GM18858 (cell line): Measurements from ENCODE around the gene TAAR6.
"Not testable (repeated sequence)": the region's sequence is repeated elsewhere in the genome, so short reads cannot be mapped to it uniquely, and the experiment has no call there.

Source experiments
- ATAC-seq: cut with Tn5 transposase; IDR thresholded peaks from one replicate; pipeline ENCODE4 v1.9.1; 2021; ENCODE audit not compliant: unreplicated experiment

Gene TAAR6

GRCh38 chr6:132570221-132570777, at the start of gene TAAR6:
Gene TAAR6 (plus strand): TSS chr6:132570322. CDS start chr6:132570322, 0 bp downstream.
- ATAC-seq: no peak

DNA sequence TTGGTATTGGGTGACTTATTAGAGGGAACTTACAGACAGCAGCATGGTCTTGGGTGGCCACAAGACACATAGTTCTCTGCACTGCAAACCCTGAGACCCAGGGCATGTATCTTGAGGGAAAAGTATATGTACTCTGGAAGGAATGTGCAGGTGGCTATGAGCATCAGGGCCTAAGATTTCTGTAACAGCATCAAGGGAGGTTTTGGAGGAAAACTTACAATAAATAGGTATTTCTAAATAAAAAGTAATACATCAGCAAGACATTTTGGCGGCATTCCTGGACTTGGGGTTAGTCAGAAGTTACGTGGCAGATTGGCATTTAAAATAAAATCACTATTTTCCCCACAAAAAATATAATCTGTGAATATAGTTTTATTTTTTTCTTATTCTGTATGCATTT, 49.2 kb upstream of the TAAR6 start:
- ATAC-seq: no peak

DNA sequence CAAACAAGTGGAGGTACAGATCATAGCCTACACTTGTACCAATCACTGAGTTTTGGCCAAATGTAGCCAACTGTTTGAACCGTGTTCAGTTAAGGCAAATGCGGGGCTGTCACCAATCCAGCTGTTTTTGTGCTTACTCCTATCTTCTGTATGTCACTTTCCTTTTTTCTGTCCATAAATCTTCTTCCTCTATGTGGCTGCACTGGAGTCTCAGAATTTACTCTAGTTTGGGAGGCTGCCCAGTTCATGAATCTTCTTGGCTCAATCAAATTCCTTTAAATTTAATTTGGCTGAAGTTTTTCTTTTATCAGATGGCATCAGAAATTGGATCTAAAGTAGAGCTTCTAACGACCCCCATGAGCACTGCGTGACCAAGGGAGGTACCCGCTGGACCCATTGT, 45.5 kb upstream of the TAAR6 start:
- no peak for ATAC-seq

GRCh38 chr6:132525866-132526265, 44.3 kb upstream of the TAAR6 start:
- no peak for ATAC-seq

GRCh38 chr6:132526461-132526860, 43.7 kb upstream of the TAAR6 start:
- ATAC-seq: no peak

DNA sequence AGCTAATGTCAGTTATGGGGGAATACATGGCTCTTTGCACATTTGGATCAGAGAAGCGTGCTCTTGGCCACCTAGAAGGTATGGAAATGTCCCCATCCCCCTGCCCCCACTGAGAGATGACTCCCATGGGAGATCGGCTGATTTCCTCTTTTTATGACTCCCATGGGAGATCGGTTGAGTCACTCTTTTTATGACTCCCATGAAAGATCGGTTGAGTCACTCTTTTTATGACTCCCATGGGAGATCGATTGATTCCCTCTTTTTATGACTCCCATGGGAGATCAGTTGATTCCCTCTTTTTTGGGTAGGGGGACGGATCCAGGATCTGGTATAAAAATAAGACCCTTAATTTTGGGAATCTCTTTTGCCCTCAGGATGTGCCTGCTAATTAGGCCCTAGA, 42.3 kb upstream of the TAAR6 start:
- ATAC-seq: no peak

DNA sequence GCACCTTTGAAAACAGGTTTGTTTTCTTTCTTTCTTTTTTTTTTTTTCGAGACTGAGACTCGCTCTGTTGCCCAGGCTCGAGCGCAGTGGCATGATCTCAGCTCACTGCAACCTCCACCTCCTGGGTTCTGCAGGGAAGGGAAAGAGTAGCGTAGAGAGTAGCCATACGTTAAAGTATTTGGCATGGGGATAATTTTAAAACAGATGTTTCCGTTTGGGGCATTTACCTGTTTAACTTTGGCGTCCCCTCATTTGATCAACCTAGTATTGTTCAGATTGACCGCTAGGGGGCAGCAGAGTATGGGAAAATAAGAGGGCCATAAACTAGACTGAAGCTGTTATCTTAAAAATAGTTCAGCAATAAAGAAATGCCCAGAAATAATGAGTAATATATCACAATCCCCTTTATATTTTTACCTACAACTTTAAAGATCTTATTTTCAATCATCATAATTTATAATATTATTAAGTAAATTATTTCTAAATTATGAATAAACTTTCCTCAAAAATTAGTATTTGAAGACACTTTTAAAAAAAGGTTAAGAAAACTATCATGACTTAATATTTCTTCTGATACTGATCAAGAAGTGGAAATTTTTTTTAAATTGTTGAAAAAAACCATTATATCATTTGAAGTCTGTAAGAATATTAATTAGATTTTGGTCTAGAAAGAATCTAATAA, 39.7 kb upstream of the TAAR6 start:
- peak; percentile 86 for ATAC-seq

DNA sequence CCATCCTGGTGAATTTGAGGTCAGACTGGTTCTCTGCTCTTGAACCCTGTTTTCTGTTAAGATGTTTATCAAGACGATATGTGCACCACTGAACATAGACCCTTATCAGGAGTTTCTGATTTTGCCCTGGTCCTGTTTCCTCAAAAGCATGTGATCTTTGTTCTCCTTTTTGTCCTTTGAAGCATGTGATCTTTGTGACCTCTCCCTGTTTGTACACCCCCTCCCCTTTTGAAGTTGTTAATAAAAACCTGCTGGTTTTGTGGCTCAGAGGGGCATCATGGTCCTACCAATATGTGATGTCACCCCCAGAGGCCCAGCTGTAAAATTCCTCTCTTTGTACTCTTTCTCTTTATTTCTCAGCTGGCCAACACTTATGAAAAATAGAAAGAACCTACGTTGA, 35.6 kb upstream of the TAAR6 start:
- not testable (repeated sequence) for ATAC-seq

- ATAC-seq: no peak
Observed at GRCh38 chr6:132537145-132537544, 33.0 kb upstream of the TAAR6 start.

- no peak for ATAC-seq
Observed at GRCh38 chr6:132537977-132538376, 32.1 kb upstream of the TAAR6 start, which contains the start of gene TAAR9. Gene TAAR9 (plus strand): TSS chr6:132538277. CDS start chr6:132538290, 13 bp downstream.

GRCh38 chr6:132544826-132545225, 25.3 kb upstream of the TAAR6 start:
- no peak for ATAC-seq

GRCh38 chr6:132548746-132549463, 21.2 kb upstream of the TAAR6 start:
- no peak for ATAC-seq

- no peak for ATAC-seq
Observed at GRCh38 chr6:132551214-132551613, 18.9 kb upstream of the TAAR6 start.

- ATAC-seq: no peak
Observed at GRCh38 chr6:132552372-132552771, 17.8 kb upstream of the TAAR6 start, which contains the start of gene TAAR8. Gene TAAR8 (plus strand): TSS chr6:132552672. CDS start chr6:132552693, 21 bp downstream.

DNA sequence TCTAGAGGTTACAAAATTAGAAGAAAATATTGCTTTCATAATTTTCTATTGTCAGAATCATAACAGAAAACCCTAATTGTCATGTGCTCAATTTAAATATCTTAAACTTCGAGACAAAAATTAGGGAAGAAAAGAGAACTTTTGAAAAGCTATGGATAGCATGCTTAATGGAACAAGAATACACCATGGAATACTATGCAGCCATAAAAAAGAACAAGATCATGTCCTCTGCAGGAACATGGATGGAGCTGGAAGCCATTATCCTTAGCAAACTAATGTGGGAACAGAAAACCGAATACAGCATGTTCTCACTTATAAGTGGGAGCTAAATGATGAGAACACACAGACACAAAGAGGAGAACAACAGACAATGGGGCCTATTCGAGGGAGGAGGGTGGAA, 10.0 kb upstream of the TAAR6 start:
- not testable (repeated sequence) for ATAC-seq

GRCh38 chr6:132566404-132566803, 3.7 kb upstream of the TAAR6 start:
- ATAC-seq: no peak

DNA sequence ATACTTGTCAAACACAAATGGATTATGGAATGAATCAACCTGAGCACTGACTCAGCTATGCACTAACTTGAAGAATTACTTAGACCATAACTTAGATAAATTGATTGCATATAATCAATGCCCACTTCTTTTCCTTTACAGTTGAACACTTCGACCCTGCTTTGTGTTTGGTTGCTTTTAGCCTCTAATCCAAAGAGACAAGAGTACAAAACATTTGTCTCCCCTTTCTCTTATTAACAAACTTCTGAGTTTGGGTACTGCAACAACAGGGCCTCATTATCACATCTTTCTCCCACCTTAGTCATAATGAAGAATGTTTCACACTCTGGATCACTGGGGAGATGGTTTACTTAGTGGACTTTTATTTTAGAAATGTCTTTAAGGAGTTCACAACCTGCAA, 2.6 kb upstream of the TAAR6 start:
- ATAC-seq: no peak

DNA sequence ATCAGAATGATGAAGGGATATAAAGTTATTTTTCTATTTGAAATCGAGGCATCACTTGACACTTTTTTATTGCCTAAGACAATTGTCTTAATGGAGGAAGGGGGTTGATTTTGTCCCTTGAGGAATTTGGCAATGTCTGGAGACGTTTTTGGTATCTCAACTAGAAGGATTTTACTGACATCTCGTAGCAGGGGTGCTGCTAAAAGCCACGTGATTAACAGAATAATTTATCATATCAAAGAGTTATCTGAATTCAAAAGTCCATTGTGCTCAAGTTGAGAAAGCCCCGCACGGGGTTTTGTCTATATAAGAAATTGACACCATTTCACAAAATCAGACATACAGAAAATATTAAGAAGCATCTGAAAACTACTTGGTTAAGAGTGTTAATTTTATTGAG, 1.5 kb upstream of the TAAR6 start:
- ATAC-seq: no peak

DNA sequence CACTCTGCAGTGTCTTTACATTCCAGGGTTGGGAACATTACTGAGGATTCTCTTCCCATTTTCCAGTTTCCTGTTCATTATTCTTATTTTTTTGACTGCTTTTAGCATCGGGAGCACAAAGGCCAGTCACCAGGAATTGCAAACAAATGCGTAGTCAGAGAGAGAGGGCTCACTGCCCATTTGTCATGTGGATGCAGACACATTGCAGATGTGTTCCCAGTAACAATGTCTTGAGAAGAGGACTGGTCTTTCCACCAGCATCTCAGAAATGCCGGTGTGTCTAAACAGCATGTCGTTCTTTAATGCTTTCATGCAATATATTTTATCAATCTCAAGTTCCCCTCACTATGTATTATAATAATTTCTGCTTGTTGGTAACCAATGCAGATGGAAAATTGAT, 952 bp upstream of the TAAR6 start:
- no peak for ATAC-seq

GRCh38 chr6:132571774-132572173, 1.7 kb downstream of the TAAR6 start:
- no peak for ATAC-seq

DNA sequence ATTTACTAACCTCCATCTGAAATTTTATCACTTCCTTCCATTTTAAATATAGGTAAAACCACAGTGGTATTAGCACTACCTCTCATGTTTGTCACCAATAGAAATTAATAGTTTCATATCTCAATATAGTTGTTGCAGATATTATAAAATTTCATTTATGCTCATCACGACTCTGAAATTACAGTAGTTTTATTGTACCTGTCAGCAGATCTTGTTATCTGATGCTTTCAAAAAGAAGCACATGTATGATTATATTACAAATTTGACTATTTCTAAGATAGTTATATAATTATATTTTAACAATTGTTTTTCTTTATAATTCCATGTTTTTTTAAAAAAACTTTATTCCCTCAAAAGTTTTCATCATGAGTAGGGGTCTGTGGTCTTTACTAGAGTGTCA, 14.6 kb downstream of the TAAR6 start:
- ATAC-seq: no peak

DNA sequence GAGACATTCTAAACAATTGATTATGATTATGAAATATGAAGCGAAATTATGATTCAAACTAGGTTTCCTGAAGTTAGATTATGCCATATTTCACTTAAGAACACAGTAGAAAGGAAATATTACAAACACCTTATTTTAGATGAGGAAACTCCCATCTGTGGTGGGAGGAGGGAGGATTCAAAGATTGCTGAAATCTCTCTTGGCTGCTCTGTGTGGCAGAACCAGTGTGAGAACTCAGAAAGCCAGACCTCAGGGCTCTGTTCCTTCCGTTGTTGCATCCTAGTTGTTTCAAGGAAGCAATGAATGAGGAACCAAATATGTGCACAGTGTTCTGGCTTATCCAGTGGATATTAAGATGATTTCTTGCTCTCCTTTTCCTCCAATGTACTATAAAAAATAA, 17.3 kb downstream of the TAAR6 start:
- ATAC-seq: no peak
